ENCODE measurements around the gene SH3BP2.
"Not testable (repeated sequence)": the region's sequence is repeated elsewhere in the genome, so short reads cannot be mapped to it uniquely, and the experiment has no call there.

Gene SH3BP2

GRCh38 chr4:2792711-2793585 is at the start of gene SH3BP2:
TSS of gene SH3BP2 (plus strand) at chr4:2793085. CDS start at chr4:2820618, 27,533 bp downstream.
- no peak for DNase-seq

- DNase-seq = no peak
These were observed 49.1 kb upstream of the SH3BP2 start for GRCh38 chr4:2743518-2744445.

- no peak for DNase-seq
These were observed 48.2 kb upstream of the SH3BP2 start for GRCh38 chr4:2744576-2745270.

- no peak for DNase-seq
These were observed 47.4 kb upstream of the SH3BP2 start for GRCh38 chr4:2745516-2745915.

- no peak for DNase-seq
These were observed 46.7 kb upstream of the SH3BP2 start for GRCh38 chr4:2745981-2746806.

GRCh38 chr4:2746891-2747695 is 45.8 kb upstream of the SH3BP2 start:
- no peak for DNase-seq

- no peak for DNase-seq
These were observed 41.9 kb upstream of the SH3BP2 start for GRCh38 chr4:2750719-2751605.

- DNase-seq = no peak
These were observed 39.4 kb upstream of the SH3BP2 start for GRCh38 chr4:2753436-2753835.

GRCh38 chr4:2754848-2755819 is 37.8 kb upstream of the SH3BP2 start:
- DNase-seq = no peak

GRCh38 chr4:2755821-2756690 is 36.8 kb upstream of the SH3BP2 start, which contains the start of gene TNIP2:
TSS of gene TNIP2 (minus strand) at chr4:2756336. CDS start at chr4:2756289, 47 bp downstream.
- peak; percentile 2 to 63 for DNase-seq

- DNase-seq = no peak
These were observed 36.1 kb upstream of the SH3BP2 start for GRCh38 chr4:2756691-2757350.

- no peak for DNase-seq
These were observed 35.5 kb upstream of the SH3BP2 start for GRCh38 chr4:2757426-2757825.

- no peak for DNase-seq
These were observed 31.6 kb upstream of the SH3BP2 start for GRCh38 chr4:2761035-2761923.

GRCh38 chr4:2762048-2762447 is 30.8 kb upstream of the SH3BP2 start:
- DNase-seq = no peak

- DNase-seq = not testable (repeated sequence)
These were observed 30.2 kb upstream of the SH3BP2 start for GRCh38 chr4:2762486-2763370.
